HepG2 (cell line): ENCODE data around the gene TSNAXIP1. TPM values are rescaled to one million over a fixed set of nuclear protein-coding genes. Genes with fewer than 3 reads are reported as not detected.

ENCODE experiments used
- ATF7 ChIP-seq, 2 experiments: fragments of 450-650 bp in 1 of 2; sonication (generic) in 1 of 2; formaldehyde crosslinking in 1 of 2; IDR thresholded peaks; 2 replicates each; pipeline versions ENCODE4 v1.4.0 to v1.6.1; 2016 to 2020; ENCODE audit warnings: antibody characterized with exemption in 1 of 2, mild to moderate bottlenecking in 1 of 2, missing genetic modification reagents in 1 of 2
- MIER2 ChIP-seq: IDR thresholded peaks from 2 replicates; pipeline ENCODE4 v1.6.1; 2016; ENCODE audit warnings: missing biosample characterization, missing genetic modification reagents
- PHF5A ChIP-seq: IDR thresholded peaks from one replicate; pipeline ENCODE4 v1.6.1; 2018; ENCODE audit warnings: low read depth, missing genetic modification reagents; ENCODE audit not compliant: unreplicated experiment
- SCMH1 ChIP-seq: sonication (generic); formaldehyde crosslinking; IDR thresholded peaks from 2 replicates; pipeline ENCODE4 v1.9.0; 2021; ENCODE audit warnings: missing genetic modification reagents, mild to moderate bottlenecking, borderline replicate concordance
- SPEN ChIP-seq: sonication (generic); formaldehyde crosslinking; IDR thresholded peaks from 2 replicates; pipeline ENCODE4 v1.5.1; 2020; ENCODE audit warnings: low read depth, mild to moderate bottlenecking, missing genetic modification reagents
- SRSF4 ChIP-seq: fragments of 200-400 bp; formaldehyde crosslinking; IDR thresholded peaks from one replicate; pipeline ENCODE4 v1.6.1; 2018; ENCODE audit warnings: mild to moderate bottlenecking, low read depth, low read length, moderate library complexity; ENCODE audit not compliant: poor library complexity, severe bottlenecking
- TAF15 ChIP-seq: fragments of 200-400 bp; formaldehyde crosslinking; IDR thresholded peaks from one replicate; pipeline ENCODE4 v1.6.1; 2018; ENCODE audit warnings: mild to moderate bottlenecking, low read depth, low read length; ENCODE audit not compliant: poor library complexity, severe bottlenecking
- ZNF558 ChIP-seq: sonication (generic); formaldehyde crosslinking; IDR thresholded peaks from 2 replicates; pipeline ENCODE4 v1.9.0; 2022; ENCODE audit warnings: mild to moderate bottlenecking, missing genetic modification reagents, borderline replicate concordance
- polyA plus RNA-seq, 8 experiments: library from polyadenylated mRNA; depleted of rRNA in 3 of 8; stranded (reverse) in 7 of 8; unstranded in 1 of 8; fragments of >200 nt; fragmentation: Illumina TruSeq in 4 of 8; extraction: Trizol in 4 of 8; gene quantifications; 2 replicates each; pipeline versions ENCODE4 v1.2.1 to v1.2.3, GENCODE V29; 2011 to 2016; ENCODE audit warnings: low read depth in 4 of 8, missing spikeins in 1 of 8, mixed read lengths in 1 of 8; ENCODE audit not compliant: insufficient read depth in 1 of 8
- total RNA-seq, 5 experiments: library from RNA; depleted of rRNA; stranded (reverse); fragments of >200 nt; fragmentation: Illumina TruSeq; extraction: Trizol; gene quantifications; 2 replicates each; pipeline ENCODE4 v1.2.3, GENCODE V29; 2016; ENCODE audit warnings: low read depth in 1 of 5
- TF ChIP-seq, protein P1 (sequence below): sonication (generic); formaldehyde crosslinking; IDR thresholded peaks from 2 replicates; pipeline ENCODE4 v1.5.0; 2020; ENCODE audit warnings: missing genetic modification reagents, mild to moderate bottlenecking, borderline replicate concordance
- TF ChIP-seq, protein P2 (sequence below): sonication (generic); formaldehyde crosslinking; IDR thresholded peaks from 2 replicates; pipeline ENCODE4 v1.4.0; 2020; ENCODE audit warnings: missing genetic modification reagents
- TF ChIP-seq, protein P3 (sequence below): sonication (generic); formaldehyde crosslinking; IDR thresholded peaks from 2 replicates; pipeline ENCODE4 v1.4.0; 2020; ENCODE audit warnings: missing genetic modification reagents
- TF ChIP-seq, protein P4 (sequence below), 2 experiments: sonication (generic) in 1 of 2; formaldehyde crosslinking in 1 of 2; IDR thresholded peaks; 2 replicates each; pipeline versions ENCODE4 v1.6.1 to v1.9.0; 2014 to 2022; ENCODE audit warnings: antibody characterized with exemption in 1 of 2, borderline replicate concordance in 1 of 2, inconsistent platforms in 1 of 2, low read depth in 1 of 2, missing genetic modification reagents in 1 of 2
- TF ChIP-seq, protein P5 (sequence below): IDR thresholded peaks from 2 replicates; pipeline ENCODE4 v1.6.1; 2018; ENCODE audit warnings: missing genetic modification reagents

TSNAXIP1 gene
- total and polyA plus RNA-seq, 2 of the 13 experiments (the other 11 are each of a cell fraction or from before 2014, with no cell fraction given) = 0.37 to 0.86 TPM

DNA sequence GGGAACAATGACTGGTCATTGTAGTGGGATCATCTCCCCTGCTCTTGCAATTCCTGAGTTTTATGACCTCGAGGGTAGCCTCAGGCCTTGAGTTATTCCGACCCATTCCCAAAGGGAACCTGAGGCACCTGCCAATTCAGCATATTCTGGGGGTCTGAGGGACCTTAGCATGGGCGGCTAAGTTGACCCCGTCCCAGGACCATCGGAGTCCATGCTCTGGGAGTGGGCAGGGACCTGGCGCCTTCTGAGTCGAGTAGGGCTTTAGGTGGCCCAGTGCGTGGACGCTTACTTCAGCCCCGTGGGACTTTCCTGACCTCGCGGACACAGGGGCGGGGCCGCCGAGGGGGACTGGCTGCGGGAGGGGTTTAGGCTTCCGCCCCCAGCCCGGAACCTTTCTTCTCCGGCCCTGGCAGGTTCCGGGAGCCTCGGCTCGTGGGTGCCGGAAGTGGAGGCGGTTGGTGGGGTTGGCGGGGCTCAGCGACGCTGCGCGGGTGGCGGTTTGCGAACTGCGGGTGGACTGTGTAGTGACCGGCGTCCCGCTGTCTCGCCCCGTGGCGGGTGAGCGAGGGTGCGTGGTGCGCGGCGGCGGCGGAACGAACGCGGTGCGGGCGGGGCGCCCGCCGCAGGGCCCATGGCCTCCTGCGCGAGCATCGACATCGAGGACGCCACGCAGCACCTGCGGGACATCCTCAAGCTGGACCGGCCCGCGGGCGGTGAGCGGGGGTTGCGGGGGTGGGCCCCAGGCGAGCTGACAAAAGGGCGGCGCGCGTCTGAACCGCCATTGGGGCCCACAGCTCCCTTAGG is 66.1 kb downstream of the TSNAXIP1 start, which contains the start of gene EDC4 (continued):
- TF ChIP-seq, protein P1, sequence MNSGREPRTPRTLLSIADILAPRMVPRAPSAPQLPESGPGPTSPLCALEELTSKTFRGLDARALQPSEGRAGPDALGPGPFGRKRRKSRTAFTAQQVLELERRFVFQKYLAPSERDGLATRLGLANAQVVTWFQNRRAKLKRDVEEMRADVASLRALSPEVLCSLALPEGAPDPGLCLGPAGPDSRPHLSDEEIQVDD = no peak
- TF ChIP-seq ATF7 (IDR thresholded peaks at IDR 0.05) (no peak), ATF7 (CRISPR knock-in tag; IDR thresholded peaks at IDR 0.05) (no peak), SCMH1 (no peak), TAF15 (peak; percentile 98), ZNF558 (peak; percentile 81; the same call in 1 of the 2 replicates), SPEN (CRISPR knock-in tag) (peak; percentile 88), MIER2 (CRISPR knock-in tag) (peak; percentile 73; the same call in 1 of the 2 replicates), PHF5A (CRISPR knock-in tag) (peak; percentile 95), SRSF4 (peak; percentile 55)
- TF ChIP-seq, protein P2, sequence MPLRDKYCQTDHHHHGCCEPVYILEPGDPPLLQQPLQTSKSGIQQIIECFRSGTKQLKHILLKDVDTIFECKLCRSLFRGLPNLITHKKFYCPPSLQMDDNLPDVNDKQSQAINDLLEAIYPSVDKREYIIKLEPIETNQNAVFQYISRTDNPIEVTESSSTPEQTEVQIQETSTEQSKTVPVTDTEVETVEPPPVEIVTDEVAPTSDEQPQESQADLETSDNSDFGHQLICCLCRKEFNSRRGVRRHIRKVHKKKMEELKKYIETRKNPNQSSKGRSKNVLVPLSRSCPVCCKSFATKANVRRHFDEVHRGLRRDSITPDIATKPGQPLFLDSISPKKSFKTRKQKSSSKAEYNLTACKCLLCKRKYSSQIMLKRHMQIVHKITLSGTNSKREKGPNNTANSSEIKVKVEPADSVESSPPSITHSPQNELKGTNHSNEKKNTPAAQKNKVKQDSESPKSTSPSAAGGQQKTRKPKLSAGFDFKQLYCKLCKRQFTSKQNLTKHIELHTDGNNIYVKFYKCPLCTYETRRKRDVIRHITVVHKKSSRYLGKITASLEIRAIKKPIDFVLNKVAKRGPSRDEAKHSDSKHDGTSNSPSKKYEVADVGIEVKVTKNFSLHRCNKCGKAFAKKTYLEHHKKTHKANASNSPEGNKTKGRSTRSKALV (CRISPR knock-in tag) = no peak
- TF ChIP-seq, protein P3, sequence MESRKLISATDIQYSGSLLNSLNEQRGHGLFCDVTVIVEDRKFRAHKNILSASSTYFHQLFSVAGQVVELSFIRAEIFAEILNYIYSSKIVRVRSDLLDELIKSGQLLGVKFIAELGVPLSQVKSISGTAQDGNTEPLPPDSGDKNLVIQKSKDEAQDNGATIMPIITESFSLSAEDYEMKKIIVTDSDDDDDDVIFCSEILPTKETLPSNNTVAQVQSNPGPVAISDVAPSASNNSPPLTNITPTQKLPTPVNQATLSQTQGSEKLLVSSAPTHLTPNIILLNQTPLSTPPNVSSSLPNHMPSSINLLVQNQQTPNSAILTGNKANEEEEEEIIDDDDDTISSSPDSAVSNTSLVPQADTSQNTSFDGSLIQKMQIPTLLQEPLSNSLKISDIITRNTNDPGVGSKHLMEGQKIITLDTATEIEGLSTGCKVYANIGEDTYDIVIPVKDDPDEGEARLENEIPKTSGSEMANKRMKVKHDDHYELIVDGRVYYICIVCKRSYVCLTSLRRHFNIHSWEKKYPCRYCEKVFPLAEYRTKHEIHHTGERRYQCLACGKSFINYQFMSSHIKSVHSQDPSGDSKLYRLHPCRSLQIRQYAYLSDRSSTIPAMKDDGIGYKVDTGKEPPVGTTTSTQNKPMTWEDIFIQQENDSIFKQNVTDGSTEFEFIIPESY (CRISPR knock-in tag) = peak; percentile 64; the same call in 1 of the 2 replicates
- TF ChIP-seq, protein P4, sequence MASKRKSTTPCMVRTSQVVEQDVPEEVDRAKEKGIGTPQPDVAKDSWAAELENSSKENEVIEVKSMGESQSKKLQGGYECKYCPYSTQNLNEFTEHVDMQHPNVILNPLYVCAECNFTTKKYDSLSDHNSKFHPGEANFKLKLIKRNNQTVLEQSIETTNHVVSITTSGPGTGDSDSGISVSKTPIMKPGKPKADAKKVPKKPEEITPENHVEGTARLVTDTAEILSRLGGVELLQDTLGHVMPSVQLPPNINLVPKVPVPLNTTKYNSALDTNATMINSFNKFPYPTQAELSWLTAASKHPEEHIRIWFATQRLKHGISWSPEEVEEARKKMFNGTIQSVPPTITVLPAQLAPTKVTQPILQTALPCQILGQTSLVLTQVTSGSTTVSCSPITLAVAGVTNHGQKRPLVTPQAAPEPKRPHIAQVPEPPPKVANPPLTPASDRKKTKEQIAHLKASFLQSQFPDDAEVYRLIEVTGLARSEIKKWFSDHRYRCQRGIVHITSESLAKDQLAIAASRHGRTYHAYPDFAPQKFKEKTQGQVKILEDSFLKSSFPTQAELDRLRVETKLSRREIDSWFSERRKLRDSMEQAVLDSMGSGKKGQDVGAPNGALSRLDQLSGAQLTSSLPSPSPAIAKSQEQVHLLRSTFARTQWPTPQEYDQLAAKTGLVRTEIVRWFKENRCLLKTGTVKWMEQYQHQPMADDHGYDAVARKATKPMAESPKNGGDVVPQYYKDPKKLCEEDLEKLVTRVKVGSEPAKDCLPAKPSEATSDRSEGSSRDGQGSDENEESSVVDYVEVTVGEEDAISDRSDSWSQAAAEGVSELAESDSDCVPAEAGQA (IDR thresholded peaks at IDR 0.05; ENCODE audit: low read depth) = peak; percentile 78; the same call in 1 of the 2 replicates
- TF ChIP-seq, protein P4 (CRISPR knock-in tag; IDR thresholded peaks at IDR 0.05; ENCODE audit: borderline replicate concordance) = no peak
- TF ChIP-seq, protein P5, sequence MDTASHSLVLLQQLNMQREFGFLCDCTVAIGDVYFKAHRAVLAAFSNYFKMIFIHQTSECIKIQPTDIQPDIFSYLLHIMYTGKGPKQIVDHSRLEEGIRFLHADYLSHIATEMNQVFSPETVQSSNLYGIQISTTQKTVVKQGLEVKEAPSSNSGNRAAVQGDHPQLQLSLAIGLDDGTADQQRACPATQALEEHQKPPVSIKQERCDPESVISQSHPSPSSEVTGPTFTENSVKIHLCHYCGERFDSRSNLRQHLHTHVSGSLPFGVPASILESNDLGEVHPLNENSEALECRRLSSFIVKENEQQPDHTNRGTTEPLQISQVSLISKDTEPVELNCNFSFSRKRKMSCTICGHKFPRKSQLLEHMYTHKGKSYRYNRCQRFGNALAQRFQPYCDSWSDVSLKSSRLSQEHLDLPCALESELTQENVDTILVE = peak; percentile 81
